ENCODE measurements around the gene IGF1. TPM values are rescaled to one million over a fixed set of nuclear protein-coding genes. Genes with fewer than 3 reads are reported as not detected.

Gene IGF1
- total and polyA plus RNA-seq, 9 of the 15 experiments (the other 6 are each of a cell fraction or from before 2014, with no cell fraction given): 3.7 to 13.9 (median 4.5) TPM

DNA sequence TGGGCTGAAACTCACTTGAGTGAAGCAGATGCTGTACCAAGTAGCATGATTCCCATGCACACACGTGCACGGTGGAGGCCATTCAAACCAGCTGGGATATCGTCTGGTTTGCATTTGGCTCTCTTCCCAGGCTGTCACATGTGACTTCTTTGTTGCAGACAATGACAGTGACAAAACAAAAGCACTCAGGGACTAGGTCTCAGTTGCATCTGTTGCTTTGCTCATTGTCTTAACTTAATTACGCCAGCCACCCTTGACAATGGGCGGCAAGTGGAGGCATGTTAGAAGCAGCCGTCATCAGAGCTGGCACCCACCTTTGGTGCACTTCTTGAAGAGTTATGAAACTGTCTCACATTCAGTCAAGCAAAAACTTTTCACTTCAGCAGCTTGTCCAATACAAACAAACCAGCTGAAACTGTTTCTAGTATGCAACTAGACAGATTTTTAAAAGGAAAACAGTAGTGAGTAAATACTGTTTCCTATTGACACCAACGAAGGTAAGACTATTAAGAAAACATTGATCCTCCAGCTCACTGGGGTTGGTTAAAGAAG, 74.3 kb downstream of the IGF1 start (continued):
- TF ChIP-seq ZBTB12 (CRISPR knock-in tag; IDR thresholded peaks at IDR 0.05): no peak
- TF ChIP-seq GTF2F1 (IDR thresholded peaks at IDR 0.05; ENCODE audit: low read depth, low read length): no peak
- no peak for TF ChIP-seq NR0B1 (IDR thresholded peaks at IDR 0.05; ENCODE audit: partially characterized antibody)
- no peak for TF ChIP-seq THRAP3 (IDR thresholded peaks at IDR 0.05; ENCODE audit: borderline replicate concordance)
- TF ChIP-seq IRF2 (CRISPR knock-in tag; IDR thresholded peaks at IDR 0.05): no peak
- TF ChIP-seq MYC (IDR thresholded peaks at IDR 0.05; ENCODE audit: low read depth, low read length): peak; percentile 79
- no peak for TF ChIP-seq MYC (CRISPR knock-in tag; IDR thresholded peaks at IDR 0.05; ENCODE audit: borderline replicate concordance, low read depth)
- TF ChIP-seq ZNF239 (CRISPR knock-in tag; IDR thresholded peaks at IDR 0.05): no peak
- no peak for TF ChIP-seq NR1H2 (CRISPR knock-in tag; IDR thresholded peaks at IDR 0.05)
- TF ChIP-seq, protein P1, sequence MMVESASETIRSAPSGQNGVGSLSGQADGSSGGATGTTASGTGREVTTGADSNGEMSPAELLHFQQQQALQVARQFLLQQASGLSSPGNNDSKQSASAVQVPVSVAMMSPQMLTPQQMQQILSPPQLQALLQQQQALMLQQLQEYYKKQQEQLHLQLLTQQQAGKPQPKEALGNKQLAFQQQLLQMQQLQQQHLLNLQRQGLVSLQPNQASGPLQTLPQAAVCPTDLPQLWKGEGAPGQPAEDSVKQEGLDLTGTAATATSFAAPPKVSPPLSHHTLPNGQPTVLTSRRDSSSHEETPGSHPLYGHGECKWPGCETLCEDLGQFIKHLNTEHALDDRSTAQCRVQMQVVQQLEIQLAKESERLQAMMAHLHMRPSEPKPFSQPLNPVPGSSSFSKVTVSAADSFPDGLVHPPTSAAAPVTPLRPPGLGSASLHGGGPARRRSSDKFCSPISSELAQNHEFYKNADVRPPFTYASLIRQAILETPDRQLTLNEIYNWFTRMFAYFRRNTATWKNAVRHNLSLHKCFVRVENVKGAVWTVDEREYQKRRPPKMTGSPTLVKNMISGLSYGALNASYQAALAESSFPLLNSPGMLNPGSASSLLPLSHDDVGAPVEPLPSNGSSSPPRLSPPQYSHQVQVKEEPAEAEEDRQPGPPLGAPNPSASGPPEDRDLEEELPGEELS (CRISPR knock-in tag; IDR thresholded peaks at IDR 0.05; ENCODE audit: borderline replicate concordance): no peak
- TF ChIP-seq FOXJ2 (tag; IDR thresholded peaks at IDR 0.05): no peak
- TF ChIP-seq KAT7 (CRISPR knock-in tag; IDR thresholded peaks at IDR 0.05; ENCODE audit: borderline replicate concordance): no peak
- TF ChIP-seq TARDBP (IDR thresholded peaks at IDR 0.05): no peak
- no peak for TF ChIP-seq MLLT1 (IDR thresholded peaks at IDR 0.05)
- no peak for TF ChIP-seq ZFX (CRISPR knock-in tag; IDR thresholded peaks at IDR 0.05)
- TF ChIP-seq L3MBTL2 (IDR thresholded peaks at IDR 0.05): peak; percentile 79
- TF ChIP-seq, protein P2, sequence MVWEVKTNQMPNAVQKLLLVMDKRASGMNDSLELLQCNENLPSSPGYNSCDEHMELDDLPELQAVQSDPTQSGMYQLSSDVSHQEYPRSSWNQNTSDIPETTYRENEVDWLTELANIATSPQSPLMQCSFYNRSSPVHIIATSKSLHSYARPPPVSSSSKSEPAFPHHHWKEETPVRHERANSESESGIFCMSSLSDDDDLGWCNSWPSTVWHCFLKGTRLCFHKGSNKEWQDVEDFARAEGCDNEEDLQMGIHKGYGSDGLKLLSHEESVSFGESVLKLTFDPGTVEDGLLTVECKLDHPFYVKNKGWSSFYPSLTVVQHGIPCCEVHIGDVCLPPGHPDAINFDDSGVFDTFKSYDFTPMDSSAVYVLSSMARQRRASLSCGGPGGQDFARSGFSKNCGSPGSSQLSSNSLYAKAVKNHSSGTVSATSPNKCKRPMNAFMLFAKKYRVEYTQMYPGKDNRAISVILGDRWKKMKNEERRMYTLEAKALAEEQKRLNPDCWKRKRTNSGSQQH (CRISPR knock-in tag; IDR thresholded peaks at IDR 0.05): no peak
- TF ChIP-seq THRA (IDR thresholded peaks at IDR 0.05): no peak
- no peak for TF ChIP-seq BDP1 (IDR thresholded peaks at IDR 0.05; ENCODE audit: insufficient read depth, insufficient read length)
- TF ChIP-seq JUN (IDR thresholded peaks at IDR 0.05; ENCODE audit: borderline replicate concordance, low read depth, low read length): no peak; the same call in 1 of the 2 replicates
- TF ChIP-seq JUN (CRISPR knock-in tag; IDR thresholded peaks at IDR 0.05; ENCODE audit: borderline replicate concordance): no peak

Data from K562 (cell line).